IMR-90 (cell line): ENCODE results near the gene RNF151.

Source experiments
- BHLHE40 ChIP-seq: fragments of 150-350 bp; IDR thresholded peaks from 2 replicates; pipeline ENCODE4 v1.6.1; 2016; ENCODE audit warnings: mild to moderate bottlenecking, low read depth, low read length
- CEBPB ChIP-seq: IDR thresholded peaks from 2 replicates; pipeline ENCODE4 v1.6.1; 2012; ENCODE audit warnings: low read depth, low read length, improper control_type of control experiment
- CHD1 ChIP-seq: IDR thresholded peaks from 2 replicates; pipeline ENCODE4 v1.6.1; 2012; ENCODE audit warnings: low read depth, low read length, improper control_type of control experiment
- CTCF ChIP-seq: conservative IDR thresholded peaks from 2 replicates; pipeline ENCODE4 v1.5.1; 2012; ENCODE audit warnings: mild to moderate bottlenecking, low read depth, low read length, improper control_type of control experiment
- FOS ChIP-seq: fragments of 150-350 bp; IDR thresholded peaks from 2 replicates; pipeline ENCODE4 v1.6.1; 2016; ENCODE audit warnings: low read depth, low read length
- MAZ ChIP-seq: IDR thresholded peaks from 2 replicates; pipeline ENCODE4 v1.6.1; 2012; ENCODE audit warnings: low read depth, mild to moderate bottlenecking, low read length, improper control_type of control experiment, moderate library complexity, borderline replicate concordance
- MXI1 ChIP-seq: IDR thresholded peaks from 2 replicates; pipeline ENCODE4 v1.6.1; 2012; ENCODE audit warnings: low read depth, mild to moderate bottlenecking, low read length, moderate library complexity, borderline replicate concordance
- NFE2L2 ChIP-seq: fragments of 150-350 bp; IDR thresholded peaks from 2 replicates; pipeline ENCODE4 v1.6.1; 2016; ENCODE audit warnings: low read depth, mild to moderate bottlenecking, low read length
- POLR2A ChIP-seq: IDR thresholded peaks from 2 replicates; pipeline ENCODE4 v1.6.1; 2012; ENCODE audit warnings: mild to moderate bottlenecking, low read depth, low read length
- RAD21 ChIP-seq: IDR thresholded peaks from 2 replicates; pipeline ENCODE4 v1.6.1; 2012; ENCODE audit warnings: low read length, improper control_type of control experiment
- RCOR1 ChIP-seq: IDR thresholded peaks from 2 replicates; pipeline ENCODE4 v1.6.1; 2012; ENCODE audit warnings: mild to moderate bottlenecking, low read length, improper control_type of control experiment; ENCODE audit not compliant: insufficient replicate concordance
- RFX5 ChIP-seq: IDR thresholded peaks from 2 replicates; pipeline ENCODE4 v1.8.0; 2012; ENCODE audit warnings: low read depth, mild to moderate bottlenecking, low read length, moderate library complexity
- USF2 ChIP-seq: fragments of 150-350 bp; IDR thresholded peaks from 2 replicates; pipeline ENCODE4 v1.6.1; 2017; ENCODE audit warnings: mild to moderate bottlenecking, antibody characterized with exemption, low read length, low read depth

- TF ChIP-seq CTCF = no peak
- TF ChIP-seq BHLHE40 = no peak
- no peak for TF ChIP-seq POLR2A
- TF ChIP-seq MXI1 = no peak
- TF ChIP-seq CEBPB = no peak
- no peak for TF ChIP-seq CHD1
- TF ChIP-seq FOS = no peak
- no peak for TF ChIP-seq USF2
- no peak for TF ChIP-seq RAD21
- TF ChIP-seq RFX5 = no peak
- TF ChIP-seq NFE2L2 = no peak
- TF ChIP-seq RCOR1 = no peak
- no peak for TF ChIP-seq MAZ
Measured at GRCh38 chr16:2006317-2006716, 39.7 kb downstream of the RNF151 start.
